ENCODE data around the gene B9D1. TPM values are rescaled to one million over a fixed set of nuclear protein-coding genes. Genes with fewer than 3 reads are reported as not detected.

B9D1 gene
- total RNA-seq, 1 donor from 2014 or later, result 9.9 TPM

GRCh38 chr17:19330271-19330670, 32.3 kb downstream of the B9D1 start:
- ATAC-seq (no peak), DNase-seq (peak; percentile 23)
- H3K27me3 ChIP-seq, result no peaks in the 10 kb centered on the region
- H3K4me3 ChIP-seq, result no peak overlapping the region
- H3K27ac ChIP-seq, result no peak overlapping the region
- H3K36me3 ChIP-seq, result no peaks in the 10 kb centered on the region
- intact Hi-C loops (cut with DNase I), result no loop called here
- TF ChIP-seq CTCF (IDR thresholded peaks at IDR 0.05), result no peak
- H3K9me3 ChIP-seq, result no peaks in the 10 kb centered on the region
- H3K4me1 ChIP-seq, result no peaks in the 10 kb centered on the region

- TF ChIP-seq CTCF (IDR thresholded peaks at IDR 0.05), result no peak
- H3K27me3 ChIP-seq, result no peaks in the 10 kb centered on the region
These were observed 32.7 kb downstream of the B9D1 start for GRCh38 chr17:19329839-19330238.

GRCh38 chr17:19329136-19329535, 33.4 kb downstream of the B9D1 start:
- intact Hi-C loops (cut with DNase I), result no loop called here
- Histone ChIP-seq H3K9me3 (no peaks in the 10 kb centered on the region), H3K36me3 (peaks cover under 1% of the 10 kb centered on the region), H3K4me1 (no peaks in the 10 kb centered on the region), H3K27ac (no peak overlapping the region), H3K27me3 (no peaks in the 10 kb centered on the region), H3K4me3 (no peak overlapping the region)
- no peak for ATAC-seq
- DNase-seq, result peak; percentile 60
- TF ChIP-seq CTCF (IDR thresholded peaks at IDR 0.05), result no peak

More at GRCh38 chr17:19329839-19330238, 32.7 kb downstream of the B9D1 start:
- H3K4me3 ChIP-seq, result no peak overlapping the region
- H3K36me3 ChIP-seq, result no peaks in the 10 kb centered on the region
- ATAC-seq (no peak), DNase-seq (peak; percentile 28)
- no peak overlapping the region for H3K27ac ChIP-seq
- no peaks in the 10 kb centered on the region for H3K9me3 ChIP-seq
- no peaks in the 10 kb centered on the region for H3K4me1 ChIP-seq
- intact Hi-C loops (cut with DNase I), result no loop called here

- Histone ChIP-seq H3K27me3 (no peaks in the 10 kb centered on the region), H3K4me1 (no peaks in the 10 kb centered on the region), H3K9me3 (no peaks in the 10 kb centered on the region), H3K4me3 (no peak overlapping the region), H3K36me3 (peaks cover 6% of the 10 kb centered on the region), H3K27ac (no peak overlapping the region)
- ATAC-seq (no peak), DNase-seq (peak; percentile 57)
- no peak for TF ChIP-seq CTCF (IDR thresholded peaks at IDR 0.05)
- intact Hi-C loops (cut with DNase I), result no loop called here
These were observed 34.0 kb downstream of the B9D1 start for GRCh38 chr17:19328441-19329061.

GRCh38 chr17:19327031-19327783, 35.3 kb downstream of the B9D1 start:
- peak overlapping the region; percentile 1 for H3K27ac ChIP-seq

More at GRCh38 chr17:19327031-19327783, 35.3 kb downstream of the B9D1 start:
- H3K4me1 ChIP-seq, result no peaks in the 10 kb centered on the region
- peak; percentile 66 for ATAC-seq
- no peak overlapping the region for H3K4me3 ChIP-seq
- intact Hi-C loops (cut with DNase I), result no loop called here
- no peak for TF ChIP-seq CTCF (IDR thresholded peaks at IDR 0.05)
- peak; percentile 64 for DNase-seq
- no peaks in the 10 kb centered on the region for H3K9me3 ChIP-seq
- peaks cover 8% of the 10 kb centered on the region for H3K36me3 ChIP-seq
- H3K27me3 ChIP-seq, result no peaks in the 10 kb centered on the region

All from upper lobe of right lung (tissue), 1 donor.